ENCODE measurements around the gene TWNK. TPM values are rescaled to one million over a fixed set of nuclear protein-coding genes. Genes with fewer than 3 reads are reported as not detected.

The TWNK gene
- total RNA-seq, 1 experiment from 2014 or later: 38.7 TPM

- Histone ChIP-seq H3K9ac (ENCODE audit: extremely low read depth, insufficient read length, low read length) (no peak overlapping the region), H3K27ac (ENCODE audit: insufficient read length, low read depth, low read length) (no peak overlapping the region), H3K79me1 (ENCODE audit: insufficient read depth, low read depth, low read length, poor library complexity, severe bottlenecking) (no peaks in the 10 kb centered on the region), H4K8ac (replicated peaks; ENCODE audit: insufficient read length, low read depth, low read length) (no peak overlapping the region), H3K27me3 (ENCODE audit: insufficient read depth, low read length) (no peaks in the 10 kb centered on the region), H3K56ac (ENCODE audit: insufficient read length, low read depth, low read length) (no peak overlapping the region), H2AK5ac (ENCODE audit: insufficient read length, low read length) (no peak overlapping the region), H2BK5ac (ENCODE audit: insufficient read length, low read length) (no peak overlapping the region), H3K79me2 (ENCODE audit: insufficient read depth, low read length) (peaks cover 3% of the 10 kb centered on the region; the same call in 1 of the 2 replicates), H3K4ac (ENCODE audit: low read depth, low read length) (no peak overlapping the region), H3K18ac (ENCODE audit: insufficient read length, low read depth, low read length) (no peak overlapping the region), H3K23me2 (ENCODE audit: insufficient read length, low read depth, low read length, poor library complexity, severe bottlenecking) (peaks cover 26% of the 10 kb centered on the region), H2BK15ac (ENCODE audit: low read depth, low read length) (no peak overlapping the region), H4K20me1 (ENCODE audit: control insufficient read depth, insufficient read depth, insufficient read length) (no peaks in the 10 kb centered on the region), H2BK120ac (ENCODE audit: low read depth, low read length, poor library complexity, severe bottlenecking) (no peak overlapping the region), H3K14ac (ENCODE audit: insufficient read depth, low read length) (no peak overlapping the region), H3K23ac (ENCODE audit: insufficient read length, low read depth, low read length) (no peak overlapping the region), H2BK12ac (ENCODE audit: insufficient read length, low read depth, low read length) (no peak overlapping the region), H4K5ac (ENCODE audit: insufficient read length, low read depth, low read length) (no peak overlapping the region), H3K4me2 (ENCODE audit: insufficient read depth, insufficient read length, low read length) (no peak overlapping the region), H2BK20ac (ENCODE audit: low read depth, low read length, poor library complexity, severe bottlenecking) (no peak overlapping the region), H2AFZ (ENCODE audit: low read length) (no peak overlapping the region), H3K9me3 (ENCODE audit: control insufficient read depth, low read depth, low read length) (no peaks in the 10 kb centered on the region), H3K4me1 (ENCODE audit: insufficient read depth, low read length) (peaks cover 2% of the 10 kb centered on the region; the same call in 1 of the 2 replicates), H4K91ac (ENCODE audit: insufficient read length, low read depth, low read length) (no peak overlapping the region), H3T11ph (ENCODE audit: low read length) (no peak overlapping the region)
- WGBS (ENCODE audit: extremely low coverage, insufficient read length, low lambda C conversion rate): no CpG with 5 or more reads among the region's 6 CpGs
- H3K4me1 Mint-ChIP-seq: peaks cover 27 to 28% of the 10 kb centered on the region in 2 experiments
- no peak for DNase-seq
- no peaks in the 10 kb centered on the region for H3K27me3 Mint-ChIP-seq (ENCODE audit: low read depth)
- H3K27ac Mint-ChIP-seq: 0 out of 7 replicates have a peak overlapping the region, but pooled peaks of 1 of the 3 experiments have one; percentile 11
- no peak overlapping the region; a peak in 1 of 5 replicates for H3K4me3 Mint-ChIP-seq
- H3K9me3 Mint-ChIP-seq: no peaks in the 10 kb centered on the region; a peak in 2 of 5 replicates
- no peak for TF ChIP-seq CTCF (conservative IDR thresholded peaks at IDR 0.05)
- peaks cover 31 to 43% (median 35%) of the 10 kb centered on the region in 3 experiments; a peak in 6 of 7 replicates for H3K36me3 Mint-ChIP-seq (ENCODE audit: insufficient read depth in 1 of 3, low read depth in 3 of 3)
These were observed 7.8 kb downstream of the TWNK start for GRCh38 chr10:100995181-100995580.
